Esophagus muscularis mucosa (tissue), 4 donors: Measurements from ENCODE around the gene IL32.

Experiments used
- CTCF ChIP-seq, 3 experiments: fragments of 200-600 bp in 2 of 3; fragments of 450-650 bp in 1 of 3; sonication (generic) in 2 of 3; IDR thresholded peaks; one replicate each; pipeline ENCODE4 v1.5.1; 2017 to 2019; ENCODE audit warnings: antibody characterized with exemption in 3 of 3, mild to moderate bottlenecking in 2 of 3, moderate library complexity in 1 of 3
- EP300 ChIP-seq: sonication (generic); formaldehyde crosslinking; IDR thresholded peaks from one replicate; pipeline ENCODE4 v1.6.1; 2017; ENCODE audit warnings: antibody characterized with exemption
- POLR2A ChIP-seq: fragments of 450-650 bp; IDR thresholded peaks from one replicate; pipeline ENCODE4 v1.6.1; 2017; ENCODE audit warnings: antibody characterized with exemption, moderate library complexity, mild to moderate bottlenecking, low read depth

- no peak for TF ChIP-seq POLR2A
- no peak for TF ChIP-seq CTCF (IDR thresholded peaks at IDR 0.05)
- TF ChIP-seq EP300, result no peak
Observed at GRCh38 chr16:3029491-3030221, 35.8 kb upstream of the IL32 start.
